ENCODE measurements around the gene STX4. TPM values are rescaled to one million over a fixed set of nuclear protein-coding genes. Genes with fewer than 3 reads are reported as not detected.

STX4 gene
- total and polyA plus RNA-seq, 9 of the 15 experiments (the other 6 are each of a cell fraction or from before 2014, with no cell fraction given): 3.2 to 48.0 (median 21.5) TPM

GRCh38 chr16:30984669-30985400 is 48.5 kb upstream of the STX4 start, which contains the start of gene HSD3B7 (continued):
- TF ChIP-seq, protein P1, sequence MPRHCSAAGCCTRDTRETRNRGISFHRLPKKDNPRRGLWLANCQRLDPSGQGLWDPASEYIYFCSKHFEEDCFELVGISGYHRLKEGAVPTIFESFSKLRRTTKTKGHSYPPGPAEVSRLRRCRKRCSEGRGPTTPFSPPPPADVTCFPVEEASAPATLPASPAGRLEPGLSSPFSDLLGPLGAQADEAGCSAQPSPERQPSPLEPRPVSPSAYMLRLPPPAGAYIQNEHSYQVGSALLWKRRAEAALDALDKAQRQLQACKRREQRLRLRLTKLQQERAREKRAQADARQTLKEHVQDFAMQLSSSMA (CRISPR knock-in tag; IDR thresholded peaks at IDR 0.05): 0 out of 2 replicates have a peak, but pooled peaks have one; percentile 10
- TF ChIP-seq ZHX1 (conservative IDR thresholded peaks at IDR 0.05; ENCODE audit: low read length) (no peak), ZKSCAN1 (IDR thresholded peaks at IDR 0.05; ENCODE audit: low read depth, low read length) (0 out of 2 replicates have a peak, but pooled peaks have one; percentile 27), ZBTB40 (IDR thresholded peaks at IDR 0.05) (no peak), ZBTB40 (CRISPR knock-in tag; IDR thresholded peaks at IDR 0.05) (0 out of 2 replicates have a peak, but pooled peaks have one; percentile 14), TCF7L2 (IDR thresholded peaks at IDR 0.05; ENCODE audit: low read depth, low read length) (no peak), HLTF (IDR thresholded peaks at IDR 0.05) (0 out of 2 replicates have a peak, but pooled peaks have one; percentile 56), KLF13 (tag; IDR thresholded peaks at IDR 0.05; ENCODE audit: borderline replicate concordance, low read depth) (0 out of 2 replicates have a peak, but pooled peaks have one; percentile 35), HNRNPL (IDR thresholded peaks at IDR 0.05; ENCODE audit: low read depth, low read length) (peak; percentile 62; the same call in 1 of the 2 replicates), PRMT5 (CRISPR knock-in tag; IDR thresholded peaks at IDR 0.05) (no peak), HMGN3 (IDR thresholded peaks at IDR 0.05; ENCODE audit: borderline replicate concordance, extremely low read depth, insufficient read length, low read depth, low read length) (no peak), ZNF239 (CRISPR knock-in tag; IDR thresholded peaks at IDR 0.05) (no peak), SRF (CRISPR knock-in tag; IDR thresholded peaks at IDR 0.05) (no peak), PTRF (tag; IDR thresholded peaks at IDR 0.05) (no peak), DDX20 (tag; IDR thresholded peaks at IDR 0.05; ENCODE audit: low read depth) (no peak)

All from K562 (cell line).